ENCODE data around the gene TUBA4B. TPM values are rescaled to one million over a fixed set of nuclear protein-coding genes. Genes with fewer than 3 reads are reported as not detected.

Gene TUBA4B
- total RNA-seq, 3 donors from 2014 or later (not counting 1 experiment from before 2014, with no cell fraction given), result not detected

GRCh38 chr2:219207884-219208740 is 44.9 kb upstream of the TUBA4B start:
- Mint-ChIP-seq H3K27me3 (ENCODE audit: low read depth in 2 of 2) (no peaks in the 10 kb centered on the region), H3K27ac (peak overlapping the region; percentile 92 to 98), H3K4me1 (peaks cover 24 to 33% of the 10 kb centered on the region in 2 donors), H3K9me3 (no peaks in the 10 kb centered on the region), H3K4me3 (peak overlapping the region; percentile 53), H3K36me3 (no peaks in the 10 kb centered on the region)
- 88% methylated on average over 15 of the region's 17 CpGs for WGBS (ENCODE audit: insufficient coverage)
- Histone ChIP-seq H3K27ac (ENCODE audit: low read length) (no peak overlapping the region), H3K4me3 (ENCODE audit: low read length) (no peak overlapping the region), H3K4me1 (ENCODE audit: control insufficient read depth, insufficient read depth, low read length) (peaks cover 52% of the 10 kb centered on the region), H3K9me3 (ENCODE audit: control insufficient read depth, insufficient read depth, low read length) (no peaks in the 10 kb centered on the region), H3K27me3 (ENCODE audit: control insufficient read depth, insufficient read depth, low read length) (no peaks in the 10 kb centered on the region), H3K36me3 (ENCODE audit: control insufficient read depth, insufficient read depth, low read length) (peaks cover 17% of the 10 kb centered on the region)
- ATAC-seq (no peak), DNase-seq (peak in 1 of 2 donors; percentile 15)
- TF ChIP-seq CTCF (IDR thresholded peaks at IDR 0.05), result no peak
- intact Hi-C loops (cut with micrococcal nuclease), result no loop called here

GRCh38 chr2:219209236-219210195 is 43.5 kb upstream of the TUBA4B start:
- ATAC-seq, result no peak
- Histone ChIP-seq H3K27ac (ENCODE audit: low read length) (peak overlapping the region; percentile 37), H3K27me3 (ENCODE audit: control insufficient read depth, insufficient read depth, low read length) (no peaks in the 10 kb centered on the region), H3K9me3 (ENCODE audit: control insufficient read depth, insufficient read depth, low read length) (no peaks in the 10 kb centered on the region), H3K4me1 (ENCODE audit: control insufficient read depth, insufficient read depth, low read length) (peaks cover 52% of the 10 kb centered on the region), H3K36me3 (ENCODE audit: control insufficient read depth, insufficient read depth, low read length) (peaks cover 17% of the 10 kb centered on the region), H3K4me3 (ENCODE audit: low read length) (no peak overlapping the region)
- intact Hi-C loops (cut with micrococcal nuclease), result loop anchor here (5.0 kb wide), 1 partner anchor 152 kb away; no protein-coding TSS in a partner anchor
- peaks cover 24 to 33% of the 10 kb centered on the region in 2 donors for H3K4me1 Mint-ChIP-seq
- TF ChIP-seq CTCF (IDR thresholded peaks at IDR 0.05), result no peak
- no peaks in the 10 kb centered on the region for H3K36me3 Mint-ChIP-seq
- no peaks in the 10 kb centered on the region for H3K9me3 Mint-ChIP-seq
- H3K27ac Mint-ChIP-seq, result peak overlapping the region; percentile 58 to 92
- no peaks in the 10 kb centered on the region for H3K27me3 Mint-ChIP-seq (ENCODE audit: low read depth in 2 of 2)
- 50% methylated on average over 15 of the region's 18 CpGs for WGBS (ENCODE audit: insufficient coverage)
- no peak overlapping the region for H3K4me3 Mint-ChIP-seq
- DNase-seq, result peak in 1 of 2 donors; percentile 18

- no peak overlapping the region for H3K4me3 ChIP-seq (ENCODE audit: low read length)
- peaks cover 17% of the 10 kb centered on the region for H3K36me3 ChIP-seq (ENCODE audit: control insufficient read depth, insufficient read depth, low read length)
- H3K9me3 Mint-ChIP-seq, result no peaks in the 10 kb centered on the region
- WGBS (ENCODE audit: insufficient coverage), result 93% methylated on average over 24 of the region's 24 CpGs
- intact Hi-C loops (cut with micrococcal nuclease), result loop anchor here (5.0 kb wide), 1 partner anchor 153 kb away; no protein-coding TSS in a partner anchor
- peaks cover 24 to 33% of the 10 kb centered on the region in 2 donors for H3K4me1 Mint-ChIP-seq
- H3K27me3 ChIP-seq (ENCODE audit: control insufficient read depth, insufficient read depth, low read length), result no peaks in the 10 kb centered on the region
- H3K9me3 ChIP-seq (ENCODE audit: control insufficient read depth, insufficient read depth, low read length), result no peaks in the 10 kb centered on the region
- peaks cover 52% of the 10 kb centered on the region for H3K4me1 ChIP-seq (ENCODE audit: control insufficient read depth, insufficient read depth, low read length)
- no peaks in the 10 kb centered on the region for H3K27me3 Mint-ChIP-seq (ENCODE audit: low read depth in 2 of 2)
- DNase-seq (peak in 1 of 2 donors; percentile 5), ATAC-seq (no peak)
- H3K27ac ChIP-seq (ENCODE audit: low read length), result peak overlapping the region; percentile 37
- H3K27ac Mint-ChIP-seq, result peak overlapping the region; percentile 58 to 92
- H3K4me3 Mint-ChIP-seq, result no peak overlapping the region
- no peak for TF ChIP-seq CTCF (IDR thresholded peaks at IDR 0.05)
- H3K36me3 Mint-ChIP-seq, result no peaks in the 10 kb centered on the region
Measured at GRCh38 chr2:219210196-219210885, 42.7 kb upstream of the TUBA4B start.
